GM10248 (cell line): ENCODE measurements around the gene TEX2.

Experiments
- CTCF ChIA-PET: fragments of 300-600 bp; sonication (Branson Sonifier 250); formaldehyde crosslinking; extraction: SDS; loops from one replicate; lab custom pipeline; 2021; ENCODE audit warnings: antibody characterized with exemption; lab: Yijun Ruan, JAX
- POLR2A ChIA-PET: fragments of 350-650 bp; sonication (Branson Sonifier 250); formaldehyde crosslinking; extraction: SDS; loops from one replicate; lab custom pipeline; 2020; ENCODE audit warnings: antibody characterized with exemption; lab: Yijun Ruan, JAX
- DNase-seq: peaks from one replicate; pipeline ENCODE4 v3.0.0; 2012; ENCODE audit errors: extremely low spot score
- CTCF ChIP-seq: IDR thresholded peaks from 2 replicates; pipeline ENCODE4 v1.5.1; 2012; ENCODE audit warnings: mild to moderate bottlenecking, low read depth; ENCODE audit errors: extremely low read depth, missing control alignments, control extremely low read depth

The TEX2 gene

GRCh38 chr17:64103391-64104364, 159.4 kb downstream of the TEX2 start:
- POLR2A ChIA-PET = interaction anchor here (0.7 kb wide), 1 partner anchor 367 kb away, joined by 3 read pairs; no protein-coding TSS in a partner anchor
- TF ChIP-seq CTCF = no peak
- CTCF ChIA-PET = interaction anchor here (0.8 to 3.1 kb wide), 14 partner anchors 9 to 157 kb away, joined by 3 to 15 read pairs (median 4); no protein-coding TSS in a partner anchor
- no peak for DNase-seq

GRCh38 chr17:64102627-64103390, 160.3 kb downstream of the TEX2 start:
- DNase-seq = no peak
- CTCF ChIA-PET = interaction anchor here (0.8 to 3.3 kb wide), 14 partner anchors 10 to 77 kb away, joined by 3 to 15 read pairs (median 4); no protein-coding TSS in a partner anchor
- no peak for TF ChIP-seq CTCF
- POLR2A ChIA-PET = no interaction called here

DNA sequence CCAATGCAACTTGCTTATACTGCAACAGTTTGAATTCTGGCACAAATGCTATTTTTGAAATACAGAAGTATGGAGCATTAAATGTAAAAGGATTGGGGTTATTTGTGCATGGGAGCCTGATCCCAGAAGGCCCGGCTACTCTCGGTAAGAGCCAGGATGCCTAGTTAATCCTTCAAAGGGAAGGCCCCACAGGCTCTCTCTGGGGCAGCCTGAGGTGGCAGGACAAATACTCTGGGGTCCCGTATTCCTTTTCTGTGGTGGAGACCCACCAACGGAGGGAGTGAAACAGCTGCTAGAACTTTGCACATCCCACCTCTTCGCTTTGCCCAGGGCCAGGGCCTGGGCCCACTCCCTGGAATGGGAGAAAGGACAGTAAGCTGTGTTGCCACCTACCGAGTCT, 163.5 kb downstream of the TEX2 start:
- no peak for TF ChIP-seq CTCF
- CTCF ChIA-PET = interaction anchor here (1.4 to 3.3 kb wide), 5 partner anchors 8 to 70 kb away, joined by 3 to 14 read pairs (median 6); no protein-coding TSS in a partner anchor
- POLR2A ChIA-PET = no interaction called here
- DNase-seq = no peak
